SK-N-MC (cell line): ENCODE results near the gene HEG1.

ENCODE experiments used
- EZH2 ChIP-seq: fragments of 200-600 bp; sonication (generic); IDR thresholded peaks from one replicate; pipeline ENCODE4 v1.6.1; 2017; ENCODE audit warnings: antibody characterized with exemption
- POLR2AphosphoS5 ChIP-seq: IDR thresholded peaks from 2 replicates; pipeline ENCODE4 v1.6.1; 2012; ENCODE audit warnings: mild to moderate bottlenecking, low read depth, low read length, borderline replicate concordance

DNA sequence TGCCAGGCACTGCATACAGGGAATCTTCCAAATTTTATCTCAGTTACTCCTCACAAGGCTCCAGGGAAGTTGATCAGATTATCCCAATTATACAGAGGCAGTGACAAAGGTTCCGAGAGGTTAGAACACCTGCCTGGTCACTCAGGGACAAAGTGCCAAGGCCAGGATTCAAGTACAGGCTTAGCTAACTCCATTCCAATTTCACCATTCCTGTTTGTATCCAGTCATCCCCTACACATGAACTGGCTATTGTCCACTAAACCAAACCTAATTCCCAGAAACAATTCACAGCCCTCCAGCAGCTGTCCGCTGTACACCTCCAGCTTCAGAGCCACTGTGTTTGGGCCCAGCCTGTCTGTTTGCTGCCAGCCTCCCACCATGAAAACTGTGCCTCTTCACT lies 137.3 kb downstream of the HEG1 start:
- TF ChIP-seq POLR2AphosphoS5 (no peak), EZH2 (no peak)
